ENCODE measurements around the gene ZNF740.

Gene ZNF740

GRCh38 chr12:53217931-53218307 lies 37.4 kb downstream of the ZNF740 start:
- DNase-seq (ENCODE audit: low read depth): no peak
- H3K4me3 ChIP-seq (ENCODE audit: low read depth, low read length): no peak overlapping the region
- TF ChIP-seq CTCF (IDR thresholded peaks at IDR 0.05; ENCODE audit: low read depth, low read length, missing control alignments): no peak

DNA sequence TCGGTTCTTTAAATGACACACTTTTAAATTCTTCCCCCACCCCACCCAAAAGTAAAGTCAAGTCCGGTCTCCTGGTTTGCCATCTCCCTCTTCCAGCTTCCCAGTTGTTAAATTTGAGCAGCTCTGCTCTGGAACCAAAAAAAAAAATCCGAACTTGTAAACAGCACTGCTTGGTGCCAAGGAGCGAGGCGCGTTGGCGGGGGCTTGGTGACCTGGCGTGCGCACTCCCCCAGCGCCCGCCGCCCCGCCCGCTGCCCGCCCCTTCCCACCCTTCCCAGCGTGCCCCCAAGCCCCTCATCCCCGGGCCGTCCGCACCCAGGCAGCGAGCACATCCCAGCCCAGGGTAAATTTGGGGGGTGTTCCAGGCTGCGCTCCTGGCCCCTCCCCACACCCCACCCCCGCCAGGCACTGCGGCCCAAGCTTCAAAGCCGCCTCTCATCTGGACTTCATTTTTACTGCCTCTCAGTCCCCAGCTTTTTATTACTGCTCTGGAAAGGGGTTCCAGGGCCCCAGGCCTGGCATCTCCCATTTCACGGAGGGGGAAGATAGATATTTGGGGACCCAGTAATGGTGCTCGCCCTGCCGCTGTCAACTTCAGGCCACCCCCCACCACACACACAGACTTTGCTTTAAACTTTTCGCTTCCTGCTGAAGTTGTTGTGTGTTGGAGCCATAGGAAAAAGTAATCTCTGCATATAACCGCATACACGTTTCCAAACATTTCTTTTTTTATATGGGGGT lies 38.2 kb downstream of the ZNF740 start:
- peak overlapping the region; percentile 62 for H3K4me3 ChIP-seq (ENCODE audit: low read depth, low read length)
- TF ChIP-seq CTCF (IDR thresholded peaks at IDR 0.05; ENCODE audit: low read depth, low read length, missing control alignments): no peak
- no peak for DNase-seq (ENCODE audit: low read depth)

DNA sequence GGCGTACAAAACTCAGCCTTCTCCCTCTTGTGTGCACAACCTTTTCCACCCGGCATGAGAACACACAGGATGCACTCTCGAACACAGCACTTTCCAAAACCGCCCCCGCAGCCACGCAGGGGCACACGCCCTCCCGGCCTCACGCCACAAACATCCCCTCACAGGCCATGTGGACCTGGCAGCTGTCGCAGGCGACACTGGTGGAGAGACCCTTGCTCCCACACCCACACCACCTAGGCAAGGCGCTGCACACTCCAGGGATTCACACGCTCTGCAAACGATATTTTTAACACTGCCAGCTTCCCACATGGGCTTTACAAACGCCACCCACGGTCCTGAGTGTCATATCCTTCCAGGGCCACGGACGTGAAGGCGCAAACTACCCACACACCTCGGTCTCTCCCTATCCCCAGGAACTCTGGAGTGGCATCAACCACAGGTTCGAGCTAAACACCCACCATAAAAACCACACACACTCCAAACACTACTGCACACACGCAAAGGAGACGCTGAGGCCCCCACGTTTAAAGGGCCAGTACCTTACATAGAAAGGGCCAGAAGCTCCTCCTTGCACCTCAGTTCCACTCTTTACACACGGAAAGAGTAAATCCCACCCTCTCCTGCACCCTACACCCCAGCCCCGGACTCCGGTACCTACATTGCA lies 38.9 kb downstream of the ZNF740 start:
- no peak for TF ChIP-seq CTCF (IDR thresholded peaks at IDR 0.05; ENCODE audit: low read depth, low read length, missing control alignments)
- peak; percentile 66 for DNase-seq (ENCODE audit: low read depth)
- H3K4me3 ChIP-seq (ENCODE audit: low read depth, low read length): peak overlapping the region; percentile 62

DNA sequence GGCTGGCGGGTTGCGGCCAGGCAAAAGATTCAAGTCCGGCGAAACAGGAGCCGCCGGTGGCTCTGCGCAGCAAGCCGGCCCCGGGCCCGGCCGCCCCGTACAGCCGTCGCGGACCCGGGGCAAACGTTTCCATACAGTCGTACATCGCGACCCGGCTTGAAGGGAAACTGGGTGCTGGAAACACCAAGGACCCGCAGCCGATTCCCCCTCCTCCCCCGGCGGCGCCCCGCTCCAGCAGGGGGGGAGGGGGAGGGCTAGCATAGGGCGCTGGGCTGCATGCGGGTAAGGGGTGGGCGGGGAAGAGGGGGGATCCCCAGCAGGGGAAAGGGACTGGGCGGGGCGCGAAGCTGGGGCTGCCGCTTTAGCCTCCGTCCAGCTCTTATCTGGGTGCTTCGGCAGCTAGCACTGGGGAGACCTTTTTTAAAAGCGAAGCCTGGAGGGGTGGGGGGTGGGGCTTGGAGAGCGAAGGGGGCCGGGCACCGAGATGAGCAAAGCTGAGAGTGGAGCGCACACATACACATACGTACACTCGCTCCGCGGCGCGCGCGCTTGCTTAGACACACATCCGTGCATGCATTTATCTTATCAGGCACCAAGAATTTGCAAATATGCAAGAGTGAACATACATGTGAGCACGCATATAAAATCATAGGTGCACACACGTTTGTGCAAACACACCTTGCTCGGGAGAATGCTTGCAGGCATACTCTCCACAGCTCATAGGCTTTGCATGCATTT lies 39.6 kb downstream of the ZNF740 start:
- peak overlapping the region; percentile 62 for H3K4me3 ChIP-seq (ENCODE audit: low read depth, low read length)
- no peak for TF ChIP-seq CTCF (IDR thresholded peaks at IDR 0.05; ENCODE audit: low read depth, low read length, missing control alignments)
- DNase-seq (ENCODE audit: low read depth): peak; percentile 71

DNA sequence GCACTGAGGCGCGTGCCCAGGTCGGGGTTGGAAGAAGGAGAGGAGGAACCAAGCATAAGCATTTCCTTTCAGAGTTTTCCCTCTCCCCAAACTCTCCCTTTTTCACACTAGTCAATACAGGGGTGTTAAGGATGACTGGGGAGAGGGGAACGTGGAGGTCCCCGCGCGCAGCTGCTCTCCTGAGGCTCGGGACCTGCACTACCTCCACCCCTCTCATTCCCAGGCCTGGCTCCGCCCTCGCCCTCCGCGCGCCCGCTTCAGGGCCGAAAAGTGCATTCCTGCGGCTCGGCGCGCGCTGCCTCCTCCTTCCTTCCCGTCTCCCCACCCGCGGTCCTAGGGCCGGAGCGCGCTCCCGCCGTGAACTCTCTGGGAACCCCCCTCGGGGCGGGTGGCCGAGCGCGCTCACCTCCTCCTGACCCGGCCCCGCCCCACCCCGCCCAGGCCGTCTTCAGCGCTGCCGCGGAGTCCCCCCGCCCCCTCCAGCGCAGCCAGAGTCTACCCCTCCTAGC lies 40.2 kb downstream of the ZNF740 start:
- TF ChIP-seq CTCF (IDR thresholded peaks at IDR 0.05; ENCODE audit: low read depth, low read length, missing control alignments): no peak
- DNase-seq (ENCODE audit: low read depth): no peak
- H3K4me3 ChIP-seq (ENCODE audit: low read depth, low read length): peak overlapping the region; percentile 62

DNA sequence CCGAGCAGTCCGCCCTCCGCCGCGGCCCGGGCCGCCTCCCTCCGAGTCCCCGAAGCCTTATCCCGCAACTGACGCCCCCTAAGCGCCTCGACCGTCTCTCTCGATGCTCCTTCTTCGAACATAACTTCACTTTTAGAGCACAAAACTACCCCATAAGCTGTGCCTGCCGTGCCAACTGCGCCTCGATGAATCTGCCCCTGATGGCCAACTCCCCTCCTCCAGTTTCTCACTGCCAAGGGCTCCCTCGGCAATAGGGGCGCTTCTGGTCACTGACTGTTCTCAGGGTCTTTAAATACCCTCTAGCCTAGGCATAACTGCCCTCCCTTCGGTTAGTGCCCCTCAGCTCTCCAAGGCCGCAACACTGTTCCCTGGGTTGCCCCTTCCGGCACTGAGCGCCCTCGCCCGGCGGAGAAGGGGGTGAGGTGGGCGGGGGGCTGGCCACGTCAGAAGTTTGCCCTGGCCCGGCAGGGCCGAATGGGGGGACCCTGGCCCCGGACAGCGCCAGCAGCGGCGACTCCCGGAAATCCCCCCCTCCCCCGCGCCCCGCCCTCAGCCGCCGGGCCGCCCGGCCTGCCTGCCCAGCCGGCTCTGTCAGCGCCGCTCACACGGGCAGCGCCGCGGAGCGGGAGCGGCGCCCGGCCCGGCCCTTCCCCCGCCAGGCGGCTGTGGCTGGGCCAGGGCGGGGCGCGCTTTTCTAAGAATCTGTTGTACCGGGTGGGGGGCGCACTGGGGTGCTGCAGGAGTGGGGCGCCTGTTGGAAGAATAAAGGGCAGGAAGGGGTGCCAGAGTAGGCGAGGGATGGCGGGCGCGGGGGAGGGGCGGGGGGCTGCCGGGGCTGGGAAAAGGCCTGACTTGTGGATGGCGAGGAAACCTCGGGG lies 40.9 kb downstream of the ZNF740 start:
- DNase-seq (ENCODE audit: low read depth): no peak
- TF ChIP-seq CTCF (IDR thresholded peaks at IDR 0.05; ENCODE audit: low read depth, low read length, missing control alignments): peak; percentile 27
- H3K4me3 ChIP-seq (ENCODE audit: low read depth, low read length): peak overlapping the region; percentile 62
